ENCODE measurements around the gene GPM6B. TPM values are rescaled to one million over a fixed set of nuclear protein-coding genes. Genes with fewer than 3 reads are reported as not detected.

GPM6B gene
- total RNA-seq, 4 donors from 2014 or later, result 199 to 408 (median 299) TPM

DNA sequence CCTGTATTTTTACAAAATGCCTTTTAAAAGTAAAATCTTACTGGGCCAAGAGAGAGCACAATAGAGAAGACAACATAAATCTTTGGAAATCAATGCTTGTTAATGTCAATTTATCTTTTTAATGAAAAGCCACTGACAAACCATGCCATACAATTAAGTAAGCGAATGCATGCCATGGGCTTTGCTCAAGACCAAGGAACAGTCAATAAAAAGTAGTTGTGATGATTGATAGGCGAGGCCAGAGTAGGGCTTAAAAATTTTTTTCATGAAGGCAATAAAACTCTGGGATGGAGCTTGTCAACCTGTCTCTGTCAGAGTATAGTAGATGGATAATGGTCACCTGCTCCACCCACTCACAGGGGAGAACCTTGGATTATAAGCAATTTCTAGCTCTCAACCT lies 17.5 kb upstream of the GPM6B start:
- no peak for TF ChIP-seq POLR2A (IDR thresholded peaks at IDR 0.05)
- no peak for TF ChIP-seq EP300 (IDR thresholded peaks at IDR 0.05)
- TF ChIP-seq, protein P1, sequence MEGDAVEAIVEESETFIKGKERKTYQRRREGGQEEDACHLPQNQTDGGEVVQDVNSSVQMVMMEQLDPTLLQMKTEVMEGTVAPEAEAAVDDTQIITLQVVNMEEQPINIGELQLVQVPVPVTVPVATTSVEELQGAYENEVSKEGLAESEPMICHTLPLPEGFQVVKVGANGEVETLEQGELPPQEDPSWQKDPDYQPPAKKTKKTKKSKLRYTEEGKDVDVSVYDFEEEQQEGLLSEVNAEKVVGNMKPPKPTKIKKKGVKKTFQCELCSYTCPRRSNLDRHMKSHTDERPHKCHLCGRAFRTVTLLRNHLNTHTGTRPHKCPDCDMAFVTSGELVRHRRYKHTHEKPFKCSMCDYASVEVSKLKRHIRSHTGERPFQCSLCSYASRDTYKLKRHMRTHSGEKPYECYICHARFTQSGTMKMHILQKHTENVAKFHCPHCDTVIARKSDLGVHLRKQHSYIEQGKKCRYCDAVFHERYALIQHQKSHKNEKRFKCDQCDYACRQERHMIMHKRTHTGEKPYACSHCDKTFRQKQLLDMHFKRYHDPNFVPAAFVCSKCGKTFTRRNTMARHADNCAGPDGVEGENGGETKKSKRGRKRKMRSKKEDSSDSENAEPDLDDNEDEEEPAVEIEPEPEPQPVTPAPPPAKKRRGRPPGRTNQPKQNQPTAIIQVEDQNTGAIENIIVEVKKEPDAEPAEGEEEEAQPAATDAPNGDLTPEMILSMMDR (IDR thresholded peaks at IDR 0.05), result no peak
- Histone ChIP-seq H3K4me3 (no peak overlapping the region), H3K4me1 (no peaks in the 10 kb centered on the region), H3K9me3 (no peaks in the 10 kb centered on the region), H3K27me3 (no peaks in the 10 kb centered on the region), H3K27ac (no peak overlapping the region), H3K36me3 (no peaks in the 10 kb centered on the region)
- 89 to 93% methylated on average over 2 of the region's 2 CpGs for WGBS, 2 donors
- no peak for DNase-seq (ENCODE audit: low spot score in 2 of 2)

DNA sequence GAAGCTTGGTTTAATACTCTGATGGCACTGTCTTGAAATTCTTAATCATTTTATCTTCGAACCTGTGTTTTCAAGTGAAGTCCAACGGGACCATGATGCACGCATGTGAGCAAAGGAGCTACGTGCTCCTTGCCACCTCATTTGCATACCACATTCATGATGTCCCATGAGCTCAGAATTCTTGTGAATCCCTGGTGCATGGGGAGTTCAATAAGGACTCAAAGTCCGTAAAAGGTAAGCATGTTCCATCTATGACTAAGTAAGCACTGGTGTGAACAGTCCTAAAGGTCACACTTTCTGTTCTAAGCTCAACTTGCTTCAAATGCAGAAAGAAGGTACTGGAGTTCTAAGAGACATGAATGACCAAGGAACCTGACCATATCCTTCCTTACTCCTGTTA lies 13.1 kb upstream of the GPM6B start:
- 76 to 80% methylated on average over 5 of the region's 5 CpGs for WGBS, 2 donors

GRCh38 chrX:13828392-13828791 lies 11.5 kb upstream of the GPM6B start:
- no peak overlapping the region for H3K27ac ChIP-seq
- 90 to 91% methylated on average over 4 of the region's 4 CpGs for WGBS, 2 donors
- no peak for DNase-seq (ENCODE audit: low spot score in 2 of 2)

More for the DNA sequence above, 13.1 kb upstream of the GPM6B start:
- Histone ChIP-seq H3K9me3 (no peaks in the 10 kb centered on the region), H3K27me3 (no peaks in the 10 kb centered on the region), H3K27ac (no peak overlapping the region), H3K4me1 (no peaks in the 10 kb centered on the region), H3K4me3 (no peak overlapping the region), H3K36me3 (no peaks in the 10 kb centered on the region)
- TF ChIP-seq POLR2A (IDR thresholded peaks at IDR 0.05) (no peak), EP300 (IDR thresholded peaks at IDR 0.05) (no peak)
- TF ChIP-seq, protein P1 (IDR thresholded peaks at IDR 0.05), result no peak
- no peak for DNase-seq (ENCODE audit: low spot score in 2 of 2)

GRCh38 chrX:13827298-13828090 lies 10.6 kb upstream of the GPM6B start:
- DNase-seq (ENCODE audit: low spot score in 2 of 2), result no peak
- no peak overlapping the region for H3K27ac ChIP-seq
- H3K4me1 ChIP-seq, result no peaks in the 10 kb centered on the region
- WGBS, 2 donors, result 85 to 92% methylated on average over 9 of the region's 9 CpGs
- TF ChIP-seq, protein P1 (IDR thresholded peaks at IDR 0.05), result no peak
- TF ChIP-seq POLR2A (IDR thresholded peaks at IDR 0.05), result no peak
- H3K27me3 ChIP-seq, result no peaks in the 10 kb centered on the region
- no peaks in the 10 kb centered on the region for H3K36me3 ChIP-seq
- no peaks in the 10 kb centered on the region for H3K9me3 ChIP-seq
- no peak overlapping the region for H3K4me3 ChIP-seq

More at GRCh38 chrX:13828392-13828791, 11.5 kb upstream of the GPM6B start:
- no peak for TF ChIP-seq EP300 (IDR thresholded peaks at IDR 0.05)
- TF ChIP-seq, protein P1 (IDR thresholded peaks at IDR 0.05), result no peak
- no peaks in the 10 kb centered on the region for H3K27me3 ChIP-seq
- H3K4me3 ChIP-seq, result no peak overlapping the region
- no peaks in the 10 kb centered on the region for H3K36me3 ChIP-seq
- no peaks in the 10 kb centered on the region for H3K9me3 ChIP-seq
- H3K4me1 ChIP-seq, result no peaks in the 10 kb centered on the region

DNA sequence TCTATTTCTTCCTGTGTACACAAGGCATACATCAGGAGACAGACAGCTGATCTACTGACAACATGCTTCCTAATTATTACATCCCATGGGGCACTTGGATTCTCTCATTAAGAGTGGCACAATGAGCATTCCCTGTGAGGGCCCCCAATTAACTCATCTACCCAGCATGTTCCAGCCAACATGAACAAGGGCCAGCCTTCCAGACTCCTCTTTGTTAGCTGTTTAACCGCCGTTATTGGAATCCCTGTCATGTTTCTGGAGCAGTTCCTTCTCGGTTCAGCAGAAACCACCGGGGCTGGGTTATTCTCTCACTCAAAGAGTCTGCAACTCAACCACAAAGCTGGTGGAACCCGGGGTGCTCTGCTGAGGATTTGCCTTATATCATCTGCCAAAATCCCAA lies 9.9 kb upstream of the GPM6B start:
- no peaks in the 10 kb centered on the region for H3K4me1 ChIP-seq
- H3K27ac ChIP-seq, result no peak overlapping the region
- H3K9me3 ChIP-seq, result no peaks in the 10 kb centered on the region
- TF ChIP-seq EP300 (IDR thresholded peaks at IDR 0.05), result no peak
- TF ChIP-seq, protein P1 (IDR thresholded peaks at IDR 0.05), result no peak
- no peak for TF ChIP-seq POLR2A (IDR thresholded peaks at IDR 0.05)
- H3K27me3 ChIP-seq, result no peaks in the 10 kb centered on the region
- no peaks in the 10 kb centered on the region for H3K36me3 ChIP-seq
- DNase-seq (ENCODE audit: low spot score in 2 of 2), result no peak
- H3K4me3 ChIP-seq, result no peak overlapping the region
- 55 to 77% methylated on average over 5 of the region's 5 CpGs for WGBS, 2 donors

Data from tibial nerve (tissue), 4 donors.